Measurements from ENCODE around the gene FGF8. TPM values are rescaled to one million over a fixed set of nuclear protein-coding genes. Genes with fewer than 3 reads are reported as not detected.

Gene FGF8
- total and polyA plus RNA-seq, 10 of the 15 experiments (the other 5 are each of a cell fraction or from before 2014, with no cell fraction given): 0.08 to 0.43 (median 0.17) TPM; not detected in 7

DNA sequence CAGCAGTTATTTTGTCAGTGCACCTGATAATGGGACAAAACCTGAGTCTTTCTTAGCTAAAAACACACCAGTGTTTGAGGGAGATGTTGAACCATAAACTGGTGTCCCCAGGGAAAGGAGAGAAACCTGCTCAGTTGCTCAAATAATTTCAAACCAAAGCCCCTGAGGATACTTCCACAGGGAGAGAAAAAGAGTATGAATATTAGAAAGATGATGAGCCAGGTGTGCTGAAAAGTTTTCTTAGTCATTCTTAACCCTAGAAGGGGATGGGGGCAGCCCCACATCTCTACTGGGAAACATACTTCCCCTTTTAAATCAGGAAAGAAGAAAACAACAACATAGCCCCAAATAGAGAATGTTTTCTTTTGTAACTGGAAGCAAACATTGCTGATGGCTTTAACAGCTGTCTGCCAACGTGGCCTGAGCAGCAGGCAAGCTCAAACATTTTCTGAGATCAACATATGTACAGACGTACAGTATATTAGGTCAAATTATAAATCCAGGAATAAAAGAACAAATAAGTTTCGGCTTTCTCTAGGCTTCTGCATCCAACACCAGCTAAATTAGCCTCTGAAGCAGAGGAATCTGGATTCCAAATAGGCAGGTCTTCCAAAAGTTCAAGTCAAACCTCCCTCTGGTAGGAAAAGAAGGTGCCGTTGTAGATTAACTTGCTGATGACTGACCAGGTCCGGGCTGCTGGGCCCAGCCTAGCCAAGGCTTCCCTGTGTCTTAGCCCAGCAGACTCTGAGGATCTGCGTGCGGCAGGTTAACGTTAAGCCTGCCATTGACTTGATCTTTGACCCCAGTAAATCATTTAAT, 50.4 kb downstream of the FGF8 start (continued):
- TF ChIP-seq, protein P1, sequence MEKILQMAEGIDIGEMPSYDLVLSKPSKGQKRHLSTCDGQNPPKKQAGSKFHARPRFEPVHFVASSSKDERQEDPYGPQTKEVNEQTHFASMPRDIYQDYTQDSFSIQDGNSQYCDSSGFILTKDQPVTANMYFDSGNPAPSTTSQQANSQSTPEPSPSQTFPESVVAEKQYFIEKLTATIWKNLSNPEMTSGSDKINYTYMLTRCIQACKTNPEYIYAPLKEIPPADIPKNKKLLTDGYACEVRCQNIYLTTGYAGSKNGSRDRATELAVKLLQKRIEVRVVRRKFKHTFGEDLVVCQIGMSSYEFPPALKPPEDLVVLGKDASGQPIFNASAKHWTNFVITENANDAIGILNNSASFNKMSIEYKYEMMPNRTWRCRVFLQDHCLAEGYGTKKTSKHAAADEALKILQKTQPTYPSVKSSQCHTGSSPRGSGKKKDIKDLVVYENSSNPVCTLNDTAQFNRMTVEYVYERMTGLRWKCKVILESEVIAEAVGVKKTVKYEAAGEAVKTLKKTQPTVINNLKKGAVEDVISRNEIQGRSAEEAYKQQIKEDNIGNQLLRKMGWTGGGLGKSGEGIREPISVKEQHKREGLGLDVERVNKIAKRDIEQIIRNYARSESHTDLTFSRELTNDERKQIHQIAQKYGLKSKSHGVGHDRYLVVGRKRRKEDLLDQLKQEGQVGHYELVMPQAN (conservative IDR thresholded peaks at IDR 0.05): no peak
- TF ChIP-seq MYC (IDR thresholded peaks at IDR 0.05; ENCODE audit: insufficient read depth, insufficient read length, insufficient replicate concordance, low read length, severe bottlenecking) (no peak), POLR2AphosphoS5 (IDR thresholded peaks at IDR 0.05; ENCODE audit: low read length) (no peak), YBX1 (IDR thresholded peaks at IDR 0.05) (no peak), SIN3A (IDR thresholded peaks at IDR 0.05; ENCODE audit: low read depth, low read length) (no peak), EGR1 (IDR thresholded peaks at IDR 0.05; ENCODE audit: borderline replicate concordance in 1 of 2, low read depth in 2 of 2, low read length in 2 of 2) (no peak), CREM (IDR thresholded peaks at IDR 0.05; ENCODE audit: low read depth) (no peak), ETV6 (conservative IDR thresholded peaks at IDR 0.05 in 1 of 2, IDR thresholded peaks at IDR 0.05 in 1 of 2; ENCODE audit: borderline replicate concordance in 1 of 2, low read depth in 1 of 2) (no peak), EED (IDR thresholded peaks at IDR 0.05; ENCODE audit: low read depth) (peak; percentile 60), ZSCAN29 (IDR thresholded peaks at IDR 0.05) (no peak)
